Calu3 (cell line): ENCODE measurements around the gene DLG2. TPM values are rescaled to one million over a fixed set of nuclear protein-coding genes. Genes with fewer than 3 reads are reported as not detected.

Experiments
- BruUV-seq: library from RNA; stranded (reverse); fragments of 400-500 nt; replicated peaks from 2 replicates; lab custom pipeline; 2021; lab: Mats Ljungman, UMichigan
- CTCF ChIA-PET: fragments of 300-600 bp; sonication (Branson Sonifier 250); formaldehyde crosslinking; loops from one replicate; lab custom pipeline; 2022; ENCODE audit warnings: antibody characterized with exemption; lab: Charles Lee
- DNase-seq: peaks from one replicate; pipeline ENCODE4 v3.0.0; 2022
- H3K27ac Mint-ChIP-seq: one replicate; pipeline ENCODE4 v1.8.0; 2022; ENCODE audit warnings: mixed read lengths; ENCODE audit not compliant: unreplicated experiment
- H3K27me3 Mint-ChIP-seq: one replicate; pipeline ENCODE4 v1.8.0; 2022; ENCODE audit warnings: mixed read lengths; ENCODE audit not compliant: unreplicated experiment
- H3K36me3 Mint-ChIP-seq: one replicate; pipeline ENCODE4 v1.8.0; 2022; ENCODE audit warnings: mild to moderate bottlenecking, moderate library complexity, mixed read lengths; ENCODE audit not compliant: insufficient read depth, unreplicated experiment
- H3K4me1 Mint-ChIP-seq: one replicate; pipeline ENCODE4 v1.8.0; 2022; ENCODE audit warnings: mild to moderate bottlenecking, low read depth, mixed read lengths; ENCODE audit not compliant: unreplicated experiment
- H3K4me3 Mint-ChIP-seq: one replicate; pipeline ENCODE4 v1.8.0; 2022; ENCODE audit warnings: mild to moderate bottlenecking, low read depth, moderate library complexity, mixed read lengths; ENCODE audit not compliant: unreplicated experiment
- H3K9me3 Mint-ChIP-seq: one replicate; pipeline ENCODE4 v1.8.0; 2022; ENCODE audit warnings: low read depth, mixed read lengths; ENCODE audit not compliant: unreplicated experiment
- intact Hi-C: fragments of 100-400 bp; cut with micrococcal nuclease; formaldehyde crosslinking; loops from one replicate; pipeline ENCODE4 v1.10.0; 2022; ENCODE audit not compliant: unreplicated experiment
- total RNA-seq: library from RNA; stranded (reverse); gene quantifications from 2 replicates; pipeline ENCODE4 v1.2.3, GENCODE V29; 2022
- TF ChIP-seq, protein P1 (sequence below): fragments of 200-600 bp; IDR thresholded peaks from one replicate; pipeline ENCODE4 v1.8.0; 2022; ENCODE audit warnings: antibody characterized with exemption; ENCODE audit not compliant: unreplicated experiment

The DLG2 gene
- total RNA-seq, 1 experiment from 2014 or later: 0.71 TPM

DNA sequence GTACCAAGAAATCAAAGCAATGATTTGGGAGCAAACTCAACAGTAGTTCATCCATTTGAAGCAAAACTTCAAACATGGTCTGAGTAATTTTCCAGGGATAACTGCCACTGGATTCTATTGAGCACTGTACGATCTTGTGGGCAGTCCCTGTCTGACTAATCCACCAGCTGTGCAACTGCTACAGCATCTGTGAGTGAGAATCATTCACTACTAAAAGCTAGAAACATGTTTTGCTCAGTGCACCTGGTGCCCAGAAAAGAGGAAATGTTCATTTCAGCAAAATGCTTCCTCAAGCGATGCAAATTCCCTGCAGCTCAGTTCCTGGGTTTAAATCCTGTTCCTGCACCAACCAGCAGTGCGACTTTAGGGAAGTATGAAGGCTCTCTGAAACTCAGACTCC is 1077.9 kb downstream of the DLG2 start:
- intact Hi-C loops: no loop called here
- TF ChIP-seq, protein P1, sequence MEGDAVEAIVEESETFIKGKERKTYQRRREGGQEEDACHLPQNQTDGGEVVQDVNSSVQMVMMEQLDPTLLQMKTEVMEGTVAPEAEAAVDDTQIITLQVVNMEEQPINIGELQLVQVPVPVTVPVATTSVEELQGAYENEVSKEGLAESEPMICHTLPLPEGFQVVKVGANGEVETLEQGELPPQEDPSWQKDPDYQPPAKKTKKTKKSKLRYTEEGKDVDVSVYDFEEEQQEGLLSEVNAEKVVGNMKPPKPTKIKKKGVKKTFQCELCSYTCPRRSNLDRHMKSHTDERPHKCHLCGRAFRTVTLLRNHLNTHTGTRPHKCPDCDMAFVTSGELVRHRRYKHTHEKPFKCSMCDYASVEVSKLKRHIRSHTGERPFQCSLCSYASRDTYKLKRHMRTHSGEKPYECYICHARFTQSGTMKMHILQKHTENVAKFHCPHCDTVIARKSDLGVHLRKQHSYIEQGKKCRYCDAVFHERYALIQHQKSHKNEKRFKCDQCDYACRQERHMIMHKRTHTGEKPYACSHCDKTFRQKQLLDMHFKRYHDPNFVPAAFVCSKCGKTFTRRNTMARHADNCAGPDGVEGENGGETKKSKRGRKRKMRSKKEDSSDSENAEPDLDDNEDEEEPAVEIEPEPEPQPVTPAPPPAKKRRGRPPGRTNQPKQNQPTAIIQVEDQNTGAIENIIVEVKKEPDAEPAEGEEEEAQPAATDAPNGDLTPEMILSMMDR: no peak
- H3K27ac Mint-ChIP-seq: no peak overlapping the region
- H3K4me1 Mint-ChIP-seq: no peaks in the 10 kb centered on the region
- H3K9me3 Mint-ChIP-seq: no peaks in the 10 kb centered on the region
- H3K27me3 Mint-ChIP-seq: peaks cover 40% of the 10 kb centered on the region
- no peak for DNase-seq
- H3K36me3 Mint-ChIP-seq: no peaks in the 10 kb centered on the region
- H3K4me3 Mint-ChIP-seq: no peak overlapping the region
- BruUV-seq: no TSS peak
- CTCF ChIA-PET: no interaction called here

DNA sequence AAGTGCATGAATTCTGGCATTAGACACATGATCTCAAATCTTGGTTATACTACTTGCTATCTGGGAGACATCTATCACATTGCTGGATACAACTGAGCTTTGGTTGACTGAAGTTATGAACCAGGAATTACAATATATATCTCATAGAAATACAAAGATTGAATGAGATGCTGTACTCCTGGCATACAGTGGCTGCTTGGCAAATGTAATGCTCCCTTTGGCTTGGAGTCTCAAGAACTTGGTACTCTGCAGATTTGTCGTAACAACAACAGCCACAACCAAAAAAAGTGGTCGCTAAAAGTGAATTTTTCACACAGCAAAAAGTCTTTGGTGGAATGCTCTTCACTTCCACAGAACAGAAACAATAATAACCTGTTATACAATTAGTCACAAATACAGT is 1082.6 kb downstream of the DLG2 start:
- BruUV-seq: no TSS peak
- Mint-ChIP-seq H3K36me3 (no peaks in the 10 kb centered on the region), H3K27me3 (peaks cover 36% of the 10 kb centered on the region), H3K4me1 (no peaks in the 10 kb centered on the region), H3K9me3 (no peaks in the 10 kb centered on the region), H3K4me3 (no peak overlapping the region), H3K27ac (no peak overlapping the region)
- CTCF ChIA-PET: no interaction called here
- intact Hi-C loops: no loop called here
- no peak for DNase-seq
- TF ChIP-seq, protein P1: no peak

DNA sequence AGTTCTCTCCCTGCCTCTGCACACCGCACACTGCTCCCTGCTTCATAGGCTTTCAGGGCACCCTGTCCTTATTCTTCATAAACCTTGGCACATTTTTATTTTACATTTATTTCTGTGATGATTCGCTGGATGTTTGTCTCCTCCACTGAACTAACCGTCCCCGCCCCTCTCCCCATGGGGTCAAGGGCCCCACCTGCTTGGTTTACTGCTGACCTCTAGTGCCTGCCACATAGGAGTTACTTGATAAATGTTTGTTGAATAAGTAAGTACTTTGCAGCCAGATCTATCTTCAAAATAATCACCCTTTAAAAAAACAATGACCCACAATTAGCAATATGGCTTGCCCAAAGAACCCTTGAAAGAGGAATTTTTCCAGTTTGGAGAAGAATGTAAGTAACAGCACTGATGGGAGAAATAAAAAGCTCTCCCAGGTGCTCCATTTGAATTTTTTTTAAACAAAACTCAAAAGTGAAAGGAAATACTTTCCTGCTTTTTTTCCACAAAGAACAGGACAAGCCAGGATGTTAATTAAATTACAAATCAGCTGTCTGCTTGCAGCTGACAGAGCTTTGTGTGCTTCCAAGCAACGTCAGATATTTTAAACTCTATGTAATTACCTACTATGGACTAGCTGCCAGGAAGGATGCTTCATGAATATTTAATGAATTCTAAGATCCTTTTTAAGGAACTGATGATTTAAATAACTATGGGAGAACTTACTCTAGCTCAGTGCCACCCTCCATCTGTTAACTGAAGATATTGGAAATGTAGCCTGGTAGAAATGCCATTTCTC is 1083.6 kb downstream of the DLG2 start:
- DNase-seq: no peak
- H3K9me3 Mint-ChIP-seq: no peaks in the 10 kb centered on the region
- intact Hi-C loops: no loop called here
- no peaks in the 10 kb centered on the region for H3K36me3 Mint-ChIP-seq
- TF ChIP-seq, protein P1: no peak
- no peak overlapping the region for H3K27ac Mint-ChIP-seq
- peaks cover 36% of the 10 kb centered on the region for H3K27me3 Mint-ChIP-seq
- no peak overlapping the region for H3K4me3 Mint-ChIP-seq
- no TSS peak for BruUV-seq
- CTCF ChIA-PET: no interaction called here
- H3K4me1 Mint-ChIP-seq: no peaks in the 10 kb centered on the region

DNA sequence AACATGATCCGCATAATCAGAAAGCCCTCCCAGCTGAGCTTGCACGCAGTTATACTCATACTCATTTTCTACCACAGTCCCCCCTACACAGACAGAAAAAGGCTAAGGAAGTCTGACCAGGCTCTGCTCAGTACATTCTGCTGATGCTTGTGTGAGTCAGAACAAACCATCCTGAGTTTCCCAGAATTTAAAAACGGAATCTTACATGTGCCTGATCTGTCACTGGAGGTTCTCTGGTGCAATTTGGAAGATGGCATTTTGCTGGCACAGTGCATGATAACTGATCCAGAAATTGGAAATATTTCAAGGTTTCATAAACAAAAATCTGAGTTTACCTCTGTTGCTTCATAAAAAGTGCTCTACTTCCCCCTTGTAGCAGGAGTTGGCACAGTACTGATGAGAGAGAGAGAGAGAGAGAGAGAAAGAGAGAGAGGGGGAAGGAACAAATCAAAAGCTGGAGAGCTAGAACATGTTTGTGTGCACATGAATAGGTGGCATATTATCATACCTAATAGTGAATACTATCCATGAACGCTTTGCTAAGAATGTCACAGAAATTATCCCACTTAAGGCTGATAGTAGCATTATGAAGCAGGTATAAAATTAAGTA is 1085.3 kb downstream of the DLG2 start:
- no peak overlapping the region for H3K4me3 Mint-ChIP-seq
- no TSS peak for BruUV-seq
- peaks cover 32% of the 10 kb centered on the region for H3K27me3 Mint-ChIP-seq
- H3K27ac Mint-ChIP-seq: no peak overlapping the region
- H3K4me1 Mint-ChIP-seq: no peaks in the 10 kb centered on the region
- CTCF ChIA-PET: interaction anchor here (0.6 kb wide), 1 partner anchor 239 kb away, joined by 7 read pairs; no protein-coding TSS in a partner anchor
- TF ChIP-seq, protein P1: no peak
- intact Hi-C loops: no loop called here
- no peak for DNase-seq
- no peaks in the 10 kb centered on the region for H3K9me3 Mint-ChIP-seq
- no peaks in the 10 kb centered on the region for H3K36me3 Mint-ChIP-seq
